Natural killer cell treated with Interleukin-12 subunit alpha and Interleukin-12 subunit beta and Interleukin-15 and Interleukin-18, amount 100 ng/mL, for 72 hours (primary cell): ENCODE data around the gene DNAJA2. TPM values are rescaled to one million over a fixed set of nuclear protein-coding genes. Genes with fewer than 3 reads are reported as not detected.
A peak's percentile ranks its signal among the peaks of the same experiment; 100 is the strongest.

Experiments used
- ATAC-seq, 2 donors: fragments of 150-1000 bp; cut with Tn5 transposase in 1 of 2; sonication (Bioruptor Pico), chemical (Tn5 transposase) in 1 of 2; 2 replicates each; pipeline ENCODE4 v1.10.0; 2021
- DNase-seq: peaks from one replicate; pipeline ENCODE4 v3.0.0; 2022; ENCODE audit warnings: low spot score
- H3K27ac Mint-ChIP-seq, 2 donors: 1 replicate in 1 of 2; 2 replicates in 1 of 2; pipeline ENCODE4 v1.8.0; 2022; ENCODE audit warnings: mixed read lengths in 2 of 2, mild to moderate bottlenecking in 1 of 2, moderate library complexity in 1 of 2
- H3K27me3 Mint-ChIP-seq, 2 donors: 1 replicate in 1 of 2; 2 replicates in 1 of 2; pipeline ENCODE4 v1.8.0; 2022; ENCODE audit warnings: mixed read lengths in 2 of 2
- H3K36me3 Mint-ChIP-seq: one replicate; pipeline ENCODE4 v1.8.0; 2022; ENCODE audit warnings: mixed read lengths
- H3K4me1 Mint-ChIP-seq, 2 donors: 1 replicate in 1 of 2; 2 replicates in 1 of 2; pipeline ENCODE4 v1.8.0; 2022; ENCODE audit warnings: low read depth in 2 of 2, mixed read lengths in 2 of 2, mild to moderate bottlenecking in 1 of 2
- H3K4me3 Mint-ChIP-seq: one replicate; pipeline ENCODE4 v1.8.0; 2022; ENCODE audit warnings: mixed read lengths
- H3K9me3 Mint-ChIP-seq: 2 replicates; pipeline ENCODE4 v1.8.0; 2022; ENCODE audit warnings: mixed read lengths
- total RNA-seq, 2 donors: library from RNA; stranded (reverse); gene quantifications; one replicate each; pipeline ENCODE4 v1.2.3, GENCODE V29; 2022

DNAJA2 gene
- total RNA-seq, 2 donors from 2014 or later, result 54.0 to 58.4 TPM

DNA sequence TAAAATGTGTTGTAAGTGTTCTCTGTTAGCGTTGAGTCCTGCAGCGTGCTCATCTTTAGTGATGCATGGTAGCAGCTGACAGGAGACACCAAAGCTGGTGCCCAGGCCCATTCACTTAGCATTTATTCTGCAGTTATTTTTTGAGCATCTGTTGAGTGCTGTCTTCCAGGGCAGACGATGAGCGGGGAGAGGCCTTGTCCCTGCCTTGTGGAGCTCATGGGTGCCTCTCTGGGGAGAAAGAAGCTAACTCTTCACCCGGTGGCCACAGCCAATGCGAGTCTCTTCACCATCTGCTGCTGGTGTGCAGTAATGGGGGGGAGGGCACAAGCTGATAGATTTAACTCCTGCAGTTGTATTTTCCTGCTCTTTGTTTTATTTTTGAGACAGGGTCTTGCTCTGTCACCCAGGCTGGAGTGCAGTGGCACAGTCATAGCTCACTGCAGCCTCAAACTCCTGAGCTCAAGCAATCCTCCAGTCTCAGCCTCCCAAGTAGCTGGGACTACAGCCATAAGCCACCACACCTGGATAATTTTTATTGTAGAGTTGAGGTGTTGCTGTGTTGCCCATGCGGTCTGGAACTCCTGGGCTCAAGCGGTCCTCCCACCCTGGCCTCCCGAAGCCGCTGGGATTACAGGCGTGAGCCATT, 58.8 kb downstream of the DNAJA2 start:
- Mint-ChIP-seq H3K27me3 (no peaks in the 10 kb centered on the region), H3K27ac (no peak overlapping the region), H3K4me3 (no peak overlapping the region), H3K9me3 (no peaks in the 10 kb centered on the region), H3K4me1 (no peaks in the 10 kb centered on the region), H3K36me3 (no peaks in the 10 kb centered on the region)
- no peak for ATAC-seq
- DNase-seq, result no peak

DNA sequence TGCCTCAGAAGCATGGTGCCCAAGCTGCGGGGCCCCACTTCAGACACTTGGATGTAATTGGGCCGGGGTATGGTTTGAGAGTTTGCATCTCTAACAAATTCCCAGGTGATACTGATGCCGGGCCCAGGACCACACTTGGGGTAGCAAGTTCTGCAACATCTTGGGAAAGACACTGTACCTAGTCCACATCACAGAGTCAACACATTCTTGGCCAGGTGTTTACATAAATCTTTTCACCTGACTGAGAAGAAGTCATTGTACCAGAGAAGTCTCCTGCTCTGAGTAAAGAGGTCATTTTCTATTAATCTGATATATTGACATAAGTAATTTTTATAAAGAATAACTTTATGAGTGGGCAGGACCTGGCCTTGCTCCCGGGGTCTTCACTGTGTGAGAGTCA, 61.8 kb downstream of the DNAJA2 start:
- peaks cover 0 to 4% of the 10 kb centered on the region in 2 donors for H3K4me1 Mint-ChIP-seq
- H3K27me3 Mint-ChIP-seq, result no peaks in the 10 kb centered on the region
- no peak overlapping the region for H3K4me3 Mint-ChIP-seq
- DNase-seq (no peak), ATAC-seq (no peak)
- H3K36me3 Mint-ChIP-seq, result no peaks in the 10 kb centered on the region
- H3K9me3 Mint-ChIP-seq, result no peaks in the 10 kb centered on the region
- H3K27ac Mint-ChIP-seq, result no peak overlapping the region

DNA sequence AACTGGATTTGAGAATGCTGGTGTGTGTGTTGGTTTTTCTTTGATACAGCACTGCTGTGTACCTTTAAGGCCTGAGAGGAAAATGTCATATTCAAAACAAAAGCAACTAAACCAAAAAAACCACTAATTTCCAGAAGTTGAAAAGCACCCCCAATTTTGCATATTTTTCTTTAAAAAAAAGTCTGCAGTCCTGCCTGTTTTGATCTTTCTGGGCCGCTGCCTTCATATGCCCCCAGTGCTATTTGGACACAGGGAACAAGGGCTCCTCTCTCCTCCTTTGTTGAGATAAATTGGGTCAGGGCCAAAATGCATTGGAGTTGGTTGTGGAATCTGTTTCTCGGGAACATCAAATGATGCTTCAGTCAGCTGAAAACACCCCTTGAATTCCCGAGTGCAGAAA, 62.4 kb downstream of the DNAJA2 start:
- Mint-ChIP-seq H3K4me1 (peaks cover 0 to 4% of the 10 kb centered on the region in 2 donors), H3K4me3 (no peak overlapping the region), H3K9me3 (no peaks in the 10 kb centered on the region), H3K27me3 (no peaks in the 10 kb centered on the region), H3K36me3 (no peaks in the 10 kb centered on the region), H3K27ac (no peak overlapping the region)
- ATAC-seq (no peak), DNase-seq (no peak)

DNA sequence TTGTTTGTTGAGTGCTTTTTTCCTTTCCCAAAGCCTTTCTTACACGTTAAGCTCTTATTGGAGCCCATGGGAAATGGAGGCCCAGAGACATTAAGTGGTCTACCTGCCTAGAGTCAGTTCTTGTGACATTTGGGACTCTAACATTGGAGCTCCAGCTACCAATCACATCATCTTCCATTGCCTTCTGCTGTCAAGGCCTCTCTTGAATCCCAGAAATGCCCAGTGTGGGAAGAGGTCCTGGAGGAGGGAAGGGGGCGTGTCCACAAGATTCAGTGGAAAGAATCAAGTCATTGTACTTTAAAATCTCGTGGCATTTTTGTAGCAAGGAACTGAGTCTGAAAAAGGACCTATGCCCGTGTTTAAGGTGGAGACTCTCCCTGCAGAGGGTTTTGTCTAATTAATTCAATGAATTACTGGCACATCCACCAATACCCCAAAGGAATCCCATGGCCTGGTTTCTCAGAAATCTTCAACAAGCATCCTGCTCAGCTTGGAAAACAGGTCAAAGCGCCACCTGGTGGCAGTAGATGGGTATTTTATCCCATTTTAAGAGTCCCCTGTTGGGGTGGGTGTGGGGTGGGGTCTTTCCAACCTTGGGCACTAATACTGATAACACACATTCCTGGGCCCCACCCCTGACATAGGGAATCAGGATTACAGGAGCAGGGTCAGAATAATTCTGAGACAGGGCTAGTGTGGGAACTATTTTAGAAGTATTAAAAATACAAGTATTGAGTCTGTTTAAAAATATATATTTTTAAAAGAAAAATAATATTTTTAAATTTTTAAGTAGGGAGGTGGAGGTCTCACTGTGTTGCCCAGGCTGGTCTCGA, 64.7 kb downstream of the DNAJA2 start:
- DNase-seq (no peak), ATAC-seq (peak in 1 of 2 donors; percentile 64)
- no peaks in the 10 kb centered on the region for H3K27me3 Mint-ChIP-seq
- H3K36me3 Mint-ChIP-seq, result no peaks in the 10 kb centered on the region
- H3K9me3 Mint-ChIP-seq, result no peaks in the 10 kb centered on the region
- peaks cover 0 to 4% of the 10 kb centered on the region in 2 donors for H3K4me1 Mint-ChIP-seq
- no peak overlapping the region for H3K27ac Mint-ChIP-seq
- H3K4me3 Mint-ChIP-seq, result no peak overlapping the region

DNA sequence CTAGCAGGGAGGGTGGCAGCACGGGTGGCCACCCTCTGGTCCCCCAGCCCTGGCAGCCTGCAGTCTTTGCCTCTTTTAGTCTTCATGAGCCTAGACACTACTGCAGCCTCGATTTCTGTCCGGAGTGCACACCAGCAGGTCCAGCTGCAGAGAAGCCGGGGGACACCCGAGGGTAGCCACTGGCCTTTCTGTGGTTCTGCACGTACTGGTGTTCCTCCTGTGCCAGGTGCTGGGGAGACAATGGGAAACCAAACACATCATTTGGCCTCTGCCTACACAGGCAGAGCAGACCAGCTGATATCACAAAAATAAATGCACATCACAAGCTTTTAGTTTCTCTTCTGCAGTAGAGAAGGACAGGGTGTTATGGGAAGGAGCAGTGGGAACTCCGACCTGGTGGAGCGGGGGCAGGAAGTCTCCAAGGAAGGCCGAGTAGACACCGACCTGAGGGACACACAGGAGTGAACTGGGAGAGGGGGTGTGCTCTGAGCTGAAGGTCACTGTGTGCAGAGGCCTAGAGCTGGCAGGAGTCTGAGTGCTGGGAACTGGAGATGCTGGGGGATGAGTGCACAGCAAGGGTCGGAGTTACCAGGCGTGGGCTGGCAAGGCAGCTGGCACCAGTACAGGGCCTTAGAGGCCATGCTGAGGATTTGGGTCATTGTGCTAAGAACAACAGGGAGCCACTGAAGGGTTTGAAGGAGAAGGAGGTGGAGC, 66.3 kb downstream of the DNAJA2 start:
- ATAC-seq, result no peak
- Mint-ChIP-seq H3K36me3 (no peaks in the 10 kb centered on the region), H3K4me3 (no peak overlapping the region), H3K4me1 (peaks cover 0 to 4% of the 10 kb centered on the region in 2 donors), H3K9me3 (no peaks in the 10 kb centered on the region), H3K27me3 (no peaks in the 10 kb centered on the region), H3K27ac (no peak overlapping the region)
- DNase-seq, result no peak

DNA sequence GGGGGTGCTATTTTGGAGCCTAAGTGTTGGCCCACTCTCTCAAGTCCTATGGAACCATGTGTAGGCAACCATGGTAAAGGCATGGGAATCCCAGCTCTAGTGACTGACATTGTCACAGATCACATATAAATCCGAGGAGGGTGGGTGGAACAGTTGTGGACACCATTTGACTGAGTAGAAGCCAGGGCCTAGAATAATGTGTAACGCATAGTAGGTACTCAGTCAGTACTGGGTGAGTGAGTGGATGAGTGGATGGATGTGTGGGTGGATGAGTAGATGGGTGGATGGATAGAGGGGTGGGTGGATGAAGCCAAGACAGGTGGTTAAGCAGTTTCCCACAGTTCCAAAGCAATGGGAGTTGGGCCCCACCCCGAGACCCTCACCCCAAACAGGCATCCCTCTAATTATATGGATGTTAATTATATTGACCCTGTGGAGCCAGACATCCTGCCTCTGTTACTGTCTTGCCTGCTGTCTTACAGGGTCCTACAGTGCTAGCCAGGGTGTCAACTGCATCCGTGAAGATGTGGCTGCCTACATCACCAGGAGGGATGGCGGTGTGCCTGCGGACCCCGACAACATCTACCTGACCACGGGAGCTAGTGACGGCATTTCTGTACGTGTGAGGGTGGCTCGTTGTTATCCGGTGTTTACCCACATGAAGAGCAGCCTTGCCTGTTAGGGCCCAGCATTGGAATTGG, 67.0 kb downstream of the DNAJA2 start:
- no peak for DNase-seq
- ATAC-seq, result no peak
- H3K27me3 Mint-ChIP-seq, result no peaks in the 10 kb centered on the region
- H3K27ac Mint-ChIP-seq, result no peak overlapping the region
- no peaks in the 10 kb centered on the region for H3K9me3 Mint-ChIP-seq
- H3K36me3 Mint-ChIP-seq, result no peaks in the 10 kb centered on the region
- H3K4me3 Mint-ChIP-seq, result no peak overlapping the region
- H3K4me1 Mint-ChIP-seq, result peaks cover 0 to 4% of the 10 kb centered on the region in 2 donors

Other genes starting within 250 kb of the DNAJA2 start
- under 1 TPM; 0.29 to 0.59 TPM for gene MYLK3, start 225.3 kb downstream of the DNAJA2 start, total RNA-seq
- gene C16orf87, start 142.5 kb downstream of the DNAJA2 start, total RNA-seq, result 10 to 100 TPM; 14.2 to 18.0 TPM
- gene GPT2, start 89.3 kb downstream of the DNAJA2 start, total RNA-seq, result 10 to 100 TPM; 10.0 to 10.4 TPM
- 10 to 100 TPM in 1 of 2 donors, 1 to 10 TPM in 1; 6.1 to 18.2 TPM for gene NETO2, start 170.3 kb upstream of the DNAJA2 start, total RNA-seq